Endodermal cell (in vitro differentiated cells): ENCODE data around the gene KLF7. TPM values are rescaled to one million over a fixed set of nuclear protein-coding genes. Genes with fewer than 3 reads are reported as not detected.

Source experiments
- DNase-seq: peaks from one replicate; pipeline ENCODE4 v3.0.0-alpha.2; 2017
- H3K27ac ChIP-seq: 2 replicates; pipeline ENCODE4 v1.5.1; 2013; ENCODE audit warnings: mild to moderate bottlenecking, low read depth, low read length, moderate library complexity
- H3K27me3 ChIP-seq: 2 replicates; pipeline ENCODE4 v1.6.1; 2013; ENCODE audit warnings: mild to moderate bottlenecking, low read length, moderate library complexity; ENCODE audit not compliant: insufficient read depth, control insufficient read depth, poor library complexity, severe bottlenecking
- H3K36me3 ChIP-seq: 2 replicates; pipeline ENCODE4 v1.7.0; 2013; ENCODE audit warnings: mild to moderate bottlenecking, low read length, moderate library complexity; ENCODE audit not compliant: control insufficient read depth, insufficient read depth
- H3K4me1 ChIP-seq: one replicate; pipeline ENCODE4 v1.7.0; 2013; ENCODE audit warnings: low read length; ENCODE audit not compliant: control insufficient read depth, insufficient read depth
- H3K4me3 ChIP-seq: 2 replicates; pipeline ENCODE4 v1.5.1; 2013; ENCODE audit warnings: mild to moderate bottlenecking, low read length, moderate library complexity
- H3K9ac ChIP-seq: 2 replicates; pipeline ENCODE4 v1.6.1; 2013; ENCODE audit warnings: mild to moderate bottlenecking, low read length, moderate library complexity; ENCODE audit not compliant: poor library complexity, severe bottlenecking; ENCODE audit errors: extremely low read depth
- H3K9me3 ChIP-seq: 2 replicates; pipeline ENCODE4 v1.6.1; 2013; ENCODE audit warnings: mild to moderate bottlenecking, low read length, moderate library complexity; ENCODE audit not compliant: control insufficient read depth
- H3K27ac Mint-ChIP-seq: 2 replicates; pipeline ENCODE4 v1.8.0; 2020; ENCODE audit warnings: mixed read lengths
- H3K27me3 Mint-ChIP-seq: 2 replicates; pipeline ENCODE4 v1.8.0; 2021; ENCODE audit warnings: mild to moderate bottlenecking, mixed read lengths; ENCODE audit not compliant: insufficient read depth
- H3K36me3 Mint-ChIP-seq: 2 replicates; pipeline ENCODE4 v1.8.0; 2020; ENCODE audit warnings: low read depth, mixed read lengths
- H3K4me1 Mint-ChIP-seq: 2 replicates; pipeline ENCODE4 v1.8.0; 2020; ENCODE audit warnings: mixed read lengths
- H3K4me3 Mint-ChIP-seq: 2 replicates; pipeline ENCODE4 v1.8.0; 2020; ENCODE audit warnings: mild to moderate bottlenecking, moderate library complexity, mixed read lengths
- H3K9me3 Mint-ChIP-seq: 2 replicates; pipeline ENCODE4 v1.8.0; 2020; ENCODE audit warnings: mild to moderate bottlenecking, mixed read lengths
- WGBS, 2 experiments: methylation state at CpG; one replicate each; pipeline versions ENCODE4 v1.1.5 to v1.1.7; 2013; ENCODE audit warnings: missing lambda C conversion rate in 2 of 2, mixed read lengths in 1 of 2; ENCODE audit not compliant: insufficient coverage in 1 of 2, insufficient read length in 1 of 2; 5-methylcytosine and 5-hydroxymethylcytosine counted together
- total RNA-seq, 2 donors: library from RNA; stranded (reverse); fragmentation: NEBNext Ultra II Directional in 1 of 2; extraction: Animal tissue kit (Norgen Biotek cat#: 25700) in 1 of 2; gene quantifications; 2 replicates in 1 of 2; 3 replicates in 1 of 2; pipeline ENCODE4 v1.2.1, GENCODE V29; 2021
- TF ChIP-seq, protein P1 (sequence below): fragments of 200-600 bp; sonication (generic); conservative IDR thresholded peaks from 2 replicates; pipeline ENCODE4 v1.5.0; 2021; ENCODE audit warnings: antibody characterized with exemption, mild to moderate bottlenecking

Gene KLF7
- total RNA-seq, 2 donors from 2014 or later: 27.4 to 27.8 TPM

DNA sequence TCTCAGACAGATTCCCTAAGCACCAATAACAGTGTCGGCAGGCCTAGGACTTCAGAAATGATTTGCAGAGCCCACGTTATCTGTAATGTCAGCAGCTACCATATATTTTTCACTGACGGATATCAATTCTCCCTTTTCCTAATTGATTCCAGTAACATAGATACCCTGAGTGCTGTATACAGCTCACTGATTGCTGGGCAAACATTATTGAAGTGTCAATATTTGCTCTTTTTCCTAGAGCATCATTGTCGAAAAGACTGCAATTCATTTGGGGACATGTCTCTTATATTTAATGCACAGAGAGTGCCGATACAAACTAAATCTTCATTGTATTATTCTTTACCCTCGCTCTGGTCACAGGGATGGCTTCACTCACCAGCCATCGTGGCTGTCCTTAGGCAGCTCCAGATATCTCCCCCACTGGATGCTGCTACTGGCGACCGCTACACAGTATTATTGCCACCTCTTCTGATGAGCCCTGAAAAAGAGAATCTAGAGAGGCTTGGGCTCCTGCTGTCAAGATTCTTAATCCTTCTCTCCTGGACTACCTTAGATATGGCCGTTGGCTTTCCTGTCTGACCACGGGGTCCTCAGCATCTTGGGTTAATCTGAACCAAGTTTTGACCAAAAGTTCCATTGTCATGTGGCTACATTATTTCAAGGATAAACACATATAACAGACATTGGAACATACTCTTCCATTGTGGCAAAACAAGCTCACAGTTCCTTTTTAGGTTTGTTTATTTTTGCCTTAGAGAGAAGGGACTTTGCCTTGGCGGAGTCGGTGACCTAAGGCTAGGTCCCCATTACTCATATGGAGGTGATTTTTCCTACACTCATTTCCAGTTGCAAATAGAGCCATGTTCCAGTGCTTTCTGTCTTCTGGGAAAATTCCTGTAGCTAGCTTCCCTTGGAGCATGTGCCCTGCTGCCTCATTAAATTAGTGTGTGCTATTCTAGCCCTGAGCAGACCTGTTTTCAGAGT lies 121.1 kb downstream of the KLF7 start:
- H3K4me1 Mint-ChIP-seq: peaks cover 53% of the 10 kb centered on the region

DNA sequence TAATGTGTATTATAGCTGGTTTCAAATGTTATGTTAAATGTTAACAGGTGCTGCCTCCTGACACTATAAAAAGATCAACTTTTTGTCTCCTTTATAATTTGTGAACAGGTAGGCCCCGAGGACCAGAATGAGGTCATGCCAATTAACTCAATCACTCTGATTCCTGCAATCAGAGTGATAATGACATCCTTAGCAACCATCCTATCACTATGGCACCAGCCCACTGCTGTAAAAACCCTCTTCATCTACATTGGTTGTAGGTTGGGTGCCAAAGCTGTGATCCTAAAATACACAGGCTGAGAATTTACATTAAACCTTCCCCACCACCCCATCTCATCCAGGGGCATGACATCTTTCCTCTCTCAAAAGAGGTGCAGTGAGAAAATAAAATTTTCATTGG lies 122.9 kb downstream of the KLF7 start:
- no peak for DNase-seq
- H3K4me1 ChIP-seq: peaks cover 9% of the 10 kb centered on the region
- H3K4me3 ChIP-seq: no peak overlapping the region
- Mint-ChIP-seq H3K4me1 (peaks cover 45% of the 10 kb centered on the region), H3K36me3 (no peaks in the 10 kb centered on the region), H3K9me3 (no peaks in the 10 kb centered on the region), H3K27me3 (no peaks in the 10 kb centered on the region), H3K4me3 (no peak overlapping the region), H3K27ac (no peak overlapping the region)
- H3K9ac ChIP-seq: no peak overlapping the region
- 86 to 88% methylated on average over 1 of the region's 1 CpG for WGBS, 2 experiments
- no peaks in the 10 kb centered on the region for H3K9me3 ChIP-seq
- no peaks in the 10 kb centered on the region for H3K36me3 ChIP-seq
- H3K27ac ChIP-seq: no peak overlapping the region
- no peaks in the 10 kb centered on the region for H3K27me3 ChIP-seq
- TF ChIP-seq, protein P1, sequence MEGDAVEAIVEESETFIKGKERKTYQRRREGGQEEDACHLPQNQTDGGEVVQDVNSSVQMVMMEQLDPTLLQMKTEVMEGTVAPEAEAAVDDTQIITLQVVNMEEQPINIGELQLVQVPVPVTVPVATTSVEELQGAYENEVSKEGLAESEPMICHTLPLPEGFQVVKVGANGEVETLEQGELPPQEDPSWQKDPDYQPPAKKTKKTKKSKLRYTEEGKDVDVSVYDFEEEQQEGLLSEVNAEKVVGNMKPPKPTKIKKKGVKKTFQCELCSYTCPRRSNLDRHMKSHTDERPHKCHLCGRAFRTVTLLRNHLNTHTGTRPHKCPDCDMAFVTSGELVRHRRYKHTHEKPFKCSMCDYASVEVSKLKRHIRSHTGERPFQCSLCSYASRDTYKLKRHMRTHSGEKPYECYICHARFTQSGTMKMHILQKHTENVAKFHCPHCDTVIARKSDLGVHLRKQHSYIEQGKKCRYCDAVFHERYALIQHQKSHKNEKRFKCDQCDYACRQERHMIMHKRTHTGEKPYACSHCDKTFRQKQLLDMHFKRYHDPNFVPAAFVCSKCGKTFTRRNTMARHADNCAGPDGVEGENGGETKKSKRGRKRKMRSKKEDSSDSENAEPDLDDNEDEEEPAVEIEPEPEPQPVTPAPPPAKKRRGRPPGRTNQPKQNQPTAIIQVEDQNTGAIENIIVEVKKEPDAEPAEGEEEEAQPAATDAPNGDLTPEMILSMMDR: no peak

More for the DNA sequence above, 121.1 kb downstream of the KLF7 start:
- no peaks in the 10 kb centered on the region for H3K9me3 Mint-ChIP-seq
- no peak for DNase-seq
- Histone ChIP-seq H3K27me3 (no peaks in the 10 kb centered on the region), H3K4me1 (peaks cover 11% of the 10 kb centered on the region), H3K4me3 (no peak overlapping the region), H3K9me3 (no peaks in the 10 kb centered on the region), H3K27ac (no peak overlapping the region), H3K36me3 (no peaks in the 10 kb centered on the region), H3K9ac (no peak overlapping the region)
- no peaks in the 10 kb centered on the region for H3K27me3 Mint-ChIP-seq
- H3K36me3 Mint-ChIP-seq: no peaks in the 10 kb centered on the region
- TF ChIP-seq, protein P1: no peak
- no peak overlapping the region for H3K4me3 Mint-ChIP-seq
- no peak overlapping the region for H3K27ac Mint-ChIP-seq
- WGBS, 2 experiments: 95 to 96% methylated on average over 10 to 13 of the region's 13 CpGs

- Mint-ChIP-seq H3K27me3 (no peaks in the 10 kb centered on the region), H3K27ac (no peak overlapping the region), H3K9me3 (no peaks in the 10 kb centered on the region), H3K4me3 (no peak overlapping the region), H3K36me3 (no peaks in the 10 kb centered on the region), H3K4me1 (peaks cover 50% of the 10 kb centered on the region)
- WGBS, 2 experiments: 68 to 79% methylated on average over 3 to 9 of the region's 9 CpGs
- Histone ChIP-seq H3K4me1 (peaks cover 9% of the 10 kb centered on the region), H3K27me3 (no peaks in the 10 kb centered on the region), H3K9ac (no peak overlapping the region), H3K4me3 (no peak overlapping the region), H3K9me3 (no peaks in the 10 kb centered on the region), H3K27ac (no peak overlapping the region), H3K36me3 (no peaks in the 10 kb centered on the region)
- TF ChIP-seq, protein P1: no peak
- no peak for DNase-seq
Observed at GRCh38 chr2:207041786-207042554, 123.8 kb downstream of the KLF7 start.
